ENCODE results near the gene LRRC74A.

LRRC74A gene

GRCh38 chr14:76826122-76826521 is at the start of gene LRRC74A:
TSS of gene LRRC74A (plus strand) at chr14:76826408. CDS start at chr14:76826698, 290 bp downstream.
- DNase-seq = peak; percentile 24

DNA sequence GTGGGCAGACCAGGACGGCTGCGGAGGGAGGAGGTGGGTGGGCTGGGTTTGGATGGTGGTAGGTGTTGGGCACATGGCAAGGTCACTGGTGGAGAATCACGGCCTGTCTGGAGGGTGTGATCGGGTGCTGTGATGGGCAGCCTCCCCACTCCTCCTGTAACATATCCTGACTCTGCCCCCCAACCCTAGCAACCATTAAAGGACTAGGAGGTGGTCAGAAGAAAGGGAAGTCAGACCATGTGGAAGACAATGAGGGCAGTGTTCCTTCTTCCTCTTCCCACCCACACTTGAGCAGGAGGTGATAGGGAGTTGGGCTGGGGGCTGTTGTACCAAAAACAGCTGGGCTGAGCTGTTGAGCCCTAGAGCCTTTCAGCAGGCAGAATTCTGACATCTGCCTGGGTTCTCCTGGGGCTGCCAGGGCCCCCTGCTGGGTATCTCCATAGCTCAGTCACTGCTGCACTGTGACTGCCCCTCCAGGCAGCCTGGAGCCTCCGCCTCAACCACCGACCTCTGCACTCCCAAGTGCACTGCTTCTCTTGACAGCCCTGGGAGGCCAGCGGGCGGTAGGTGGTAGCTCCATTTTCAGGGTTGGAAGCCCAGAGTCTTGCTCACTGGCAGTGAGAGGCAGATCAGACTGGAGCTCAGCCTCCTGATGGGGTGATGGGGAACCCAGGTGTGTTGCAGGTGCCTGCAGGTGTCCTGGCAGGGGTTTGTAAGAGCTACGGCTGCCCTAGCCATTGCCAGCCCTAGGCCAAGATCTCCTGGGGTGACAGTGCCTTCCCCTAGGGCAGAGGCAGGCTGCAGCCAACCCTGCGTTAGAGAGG is 49.6 kb upstream of the LRRC74A start:
- no peak for DNase-seq

- DNase-seq = no peak
These were observed 48.5 kb upstream of the LRRC74A start for GRCh38 chr14:76777721-76778120.

DNA sequence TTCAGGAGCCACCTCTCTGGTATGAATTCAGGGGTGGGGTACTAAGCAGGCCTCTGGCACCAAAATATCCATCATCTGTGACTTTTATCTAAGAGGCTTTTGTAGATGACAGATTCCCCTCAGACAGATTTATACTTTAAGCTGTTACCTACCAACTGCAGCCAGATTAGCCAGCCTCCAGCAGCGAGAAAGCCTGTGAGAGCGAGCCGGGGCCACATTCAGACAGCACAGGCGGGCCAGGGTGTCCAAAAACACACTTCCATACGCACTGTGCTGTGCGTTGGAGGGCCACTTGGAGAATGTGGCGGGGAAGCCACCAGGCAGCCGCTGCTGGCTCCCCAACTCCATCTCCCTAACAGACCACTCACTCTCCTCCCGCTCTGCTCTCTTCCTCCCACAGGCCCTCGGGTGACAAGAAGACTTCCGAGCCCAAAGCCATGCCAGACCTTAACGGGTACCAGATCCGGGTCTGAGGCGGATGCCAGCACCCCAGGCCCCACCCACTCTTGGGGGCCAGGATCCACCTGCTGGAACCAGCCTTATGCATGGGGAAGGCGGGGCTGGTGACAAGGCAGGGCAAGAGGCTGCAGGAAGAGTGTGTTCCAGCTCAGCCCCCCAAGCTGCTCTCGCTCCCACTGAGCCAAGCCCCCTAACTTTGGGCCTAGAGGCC is 47.5 kb upstream of the LRRC74A start:
- DNase-seq = no peak

GRCh38 chr14:76779221-76780057 is 46.8 kb upstream of the LRRC74A start:
- DNase-seq = no peak

DNA sequence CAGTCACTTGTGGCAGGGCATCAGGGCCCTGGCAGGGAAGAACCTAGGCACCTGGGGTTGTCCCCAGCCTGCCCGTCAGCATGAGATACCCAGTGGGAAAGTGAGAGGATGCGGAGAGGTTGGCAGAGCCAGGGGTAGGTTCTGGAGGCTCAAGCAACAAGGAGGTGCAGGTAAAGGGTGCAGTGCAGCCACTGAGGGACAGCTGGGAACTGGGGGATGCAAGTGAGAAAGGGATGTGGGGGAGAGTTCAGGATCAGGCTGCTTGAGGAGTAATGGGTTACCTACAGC is 46.2 kb upstream of the LRRC74A start:
- DNase-seq = no peak

DNA sequence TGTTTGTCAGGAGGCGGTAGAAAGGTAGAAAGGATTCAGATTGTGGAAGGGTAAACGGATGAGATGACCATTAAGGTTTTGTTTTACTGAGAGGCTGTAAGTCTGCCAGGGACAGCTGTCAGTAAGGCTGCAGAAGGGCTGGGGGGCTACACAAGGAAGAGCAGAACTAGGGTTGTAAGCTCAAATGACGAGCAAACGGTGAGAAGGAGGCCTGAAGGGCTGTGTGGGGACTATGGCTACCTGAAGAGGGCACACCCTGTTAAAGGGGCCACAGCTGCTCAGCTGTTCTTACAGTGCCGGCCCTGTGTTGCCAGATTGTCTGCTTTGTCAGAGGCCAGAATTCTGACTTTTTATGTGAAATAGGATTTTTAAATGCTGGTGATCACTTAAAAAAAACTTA is 45.8 kb upstream of the LRRC74A start:
- no peak for DNase-seq

- no peak for DNase-seq
These were observed 45.1 kb upstream of the LRRC74A start for GRCh38 chr14:76780875-76781647.

GRCh38 chr14:76781648-76782051 is 44.6 kb upstream of the LRRC74A start:
- DNase-seq = peak; percentile 28

GRCh38 chr14:76782115-76782884 is 43.9 kb upstream of the LRRC74A start:
- DNase-seq = no peak

DNA sequence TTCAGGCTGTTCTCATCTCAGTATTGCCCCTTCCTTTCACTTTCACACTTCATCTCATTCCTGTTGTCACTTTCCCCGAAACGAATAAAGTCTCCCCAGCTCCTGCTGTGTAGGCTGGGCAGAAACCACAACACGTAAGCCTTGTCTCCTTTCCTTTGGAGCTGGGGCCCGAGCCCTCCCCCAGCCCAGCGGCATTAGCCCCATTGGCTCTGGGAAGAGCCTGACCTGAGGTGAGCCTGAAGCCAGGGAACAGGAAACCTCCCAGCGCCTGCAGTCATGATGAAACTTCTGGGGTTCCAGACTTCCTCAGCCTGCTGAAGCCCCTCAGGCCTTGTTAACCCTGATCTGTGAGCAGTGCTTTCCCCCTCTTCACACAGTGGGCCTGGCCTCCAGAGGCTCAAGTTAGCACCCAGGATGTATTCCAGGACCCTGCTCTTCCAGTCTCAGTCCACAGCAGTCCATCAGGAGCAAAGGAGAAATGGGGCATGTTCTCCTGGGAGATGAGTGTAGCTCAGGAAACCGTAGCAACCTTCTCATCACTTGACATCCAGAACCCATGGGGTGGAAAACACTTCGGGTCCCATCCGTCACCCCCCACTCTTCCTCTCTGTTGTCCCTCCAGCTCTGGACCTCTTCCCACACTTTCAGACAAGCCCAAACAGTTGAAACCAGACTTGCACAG is 43.2 kb upstream of the LRRC74A start:
- DNase-seq = peak; percentile 36

GRCh38 chr14:76784266-76784874 is 41.8 kb upstream of the LRRC74A start:
- DNase-seq = no peak

DNA sequence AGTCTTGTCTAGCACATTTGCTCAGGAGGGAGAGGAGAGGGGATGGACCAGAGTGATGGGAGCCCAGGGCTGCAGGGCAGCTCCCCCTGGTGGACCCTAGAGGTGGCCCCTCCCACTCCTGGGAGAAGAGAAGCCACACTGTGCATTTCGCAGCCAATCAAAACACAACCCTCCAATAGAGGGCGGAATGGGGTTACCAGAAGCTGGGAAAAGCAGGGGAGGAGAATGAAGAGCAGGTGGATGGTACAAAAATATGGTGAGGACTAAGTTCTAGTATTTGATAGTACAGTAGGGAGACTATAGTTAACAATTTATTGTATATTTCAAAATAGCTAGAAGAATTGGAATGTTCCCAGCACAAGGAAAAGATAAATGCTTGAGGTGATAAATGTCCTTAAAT is 41.3 kb upstream of the LRRC74A start:
- DNase-seq = peak; percentile 72

DNA sequence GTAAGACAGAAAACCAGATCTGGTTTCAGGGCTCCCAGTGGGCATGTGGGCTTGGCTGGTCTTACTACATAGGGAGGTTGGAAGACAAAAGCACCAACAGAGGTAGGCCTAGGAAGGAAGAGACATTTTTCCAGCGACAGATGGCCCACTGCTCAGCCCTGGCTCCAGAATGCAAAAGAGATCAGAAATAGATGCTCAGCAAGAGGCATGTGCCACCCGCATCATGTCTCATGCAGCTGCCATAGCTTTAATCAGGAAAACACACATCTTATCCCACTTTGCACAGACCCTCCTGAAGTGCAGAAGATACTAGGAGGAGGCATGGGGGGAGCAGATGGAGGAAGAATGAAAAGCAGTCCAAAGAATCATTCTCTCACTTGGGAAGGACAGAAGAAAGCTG is 39.6 kb upstream of the LRRC74A start:
- no peak for DNase-seq

- no peak for DNase-seq
These were observed 33.8 kb upstream of the LRRC74A start for GRCh38 chr14:76792422-76792821.

DNA sequence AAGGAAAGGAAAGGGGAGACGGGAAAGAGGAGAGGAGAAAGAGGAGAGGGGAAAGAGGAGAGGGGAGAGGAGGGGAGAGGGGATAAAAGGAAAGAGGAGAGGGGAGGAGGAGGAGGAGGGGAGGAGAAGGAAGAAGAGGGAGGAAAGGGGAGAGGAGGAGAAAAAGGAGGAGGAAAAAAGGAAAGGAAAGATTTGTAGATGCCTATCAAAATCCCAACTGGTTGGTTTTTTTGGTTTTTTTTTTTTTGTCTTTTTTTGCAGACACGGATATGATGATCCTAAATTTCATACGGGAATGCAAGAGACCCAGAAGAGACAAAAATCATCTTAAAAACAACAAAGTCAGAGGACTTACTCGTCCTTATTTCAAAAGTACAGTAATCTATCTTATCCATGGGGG is 32.9 kb upstream of the LRRC74A start:
- DNase-seq = no peak

- no peak for DNase-seq
These were observed 32.3 kb upstream of the LRRC74A start for GRCh38 chr14:76793956-76794355.

DNA sequence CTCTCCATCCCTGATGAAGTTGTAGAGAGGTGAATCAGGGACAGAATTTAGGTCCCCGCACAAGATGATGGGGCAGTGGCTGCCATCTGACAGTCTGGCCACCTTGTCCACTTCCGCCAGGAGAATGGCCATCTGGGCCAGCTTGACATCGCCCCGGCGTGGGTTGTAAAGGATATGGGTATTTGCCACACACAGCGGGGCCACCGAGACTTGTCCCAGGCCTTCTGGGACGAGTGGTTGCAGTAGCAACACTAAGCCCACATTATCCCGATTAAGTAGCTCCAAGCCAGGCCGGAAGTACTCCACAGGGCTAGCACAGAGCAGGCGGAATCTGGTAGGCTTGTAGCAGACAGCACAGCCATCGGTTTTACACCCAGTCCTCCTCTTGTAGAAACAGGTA is 19.8 kb upstream of the LRRC74A start:
- DNase-seq = no peak

DNA sequence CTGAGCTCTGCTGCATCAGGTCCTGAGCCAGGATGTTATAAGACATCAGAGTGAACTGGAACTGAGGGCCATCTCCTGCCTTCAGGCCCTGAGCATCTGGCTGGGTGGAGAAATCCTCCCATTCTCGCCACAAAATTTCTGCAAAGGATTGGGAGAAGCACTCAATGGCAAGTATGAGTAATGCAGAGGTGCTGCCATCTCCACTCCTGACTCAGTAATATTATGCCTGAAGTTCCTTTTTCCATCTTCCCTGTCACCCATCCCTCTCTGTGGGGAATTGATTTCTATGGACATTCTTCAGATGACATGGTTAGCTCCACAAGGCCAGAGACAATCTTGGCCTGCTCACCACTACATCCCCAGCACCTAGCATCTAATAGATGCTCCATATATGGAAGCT is 18.2 kb upstream of the LRRC74A start:
- no peak for DNase-seq

GRCh38 chr14:76808990-76809389 is 17.2 kb upstream of the LRRC74A start:
- DNase-seq = no peak

DNA sequence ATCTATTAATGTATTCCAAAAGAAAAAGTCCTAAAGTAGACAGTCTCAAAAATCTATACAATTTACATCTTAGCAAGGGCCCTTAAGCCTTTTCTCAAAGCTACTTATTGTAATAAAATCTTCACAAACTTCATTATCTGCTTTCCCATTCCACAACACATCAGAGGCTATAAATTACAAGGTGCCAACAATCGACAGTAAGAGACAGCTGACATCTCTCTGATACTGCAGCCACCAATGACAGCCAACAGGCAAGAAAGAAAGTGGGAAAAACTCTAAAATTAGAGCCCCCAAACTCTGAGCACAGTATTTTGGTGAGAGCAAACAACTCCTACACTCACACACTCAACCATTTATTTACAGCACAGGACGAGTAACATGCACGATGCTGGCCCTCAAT is 15.7 kb upstream of the LRRC74A start:
- DNase-seq = no peak

Measured in activated CD4-positive, alpha-beta T cell treated with anti-CD3 and anti-CD28 coated beads for 48 hours (primary cell).